T-cell (primary cell): ENCODE results near the gene BANF2. TPM values are rescaled to one million over a fixed set of nuclear protein-coding genes. Genes with fewer than 3 reads are reported as not detected.

Experiments used
- ATAC-seq, 4 experiments: fragments of 200-7000 bp in 3 of 4; fragments of 150-1000 bp in 1 of 4; cut with Tn5 transposase; replicated peaks in 1 of 4; 1 replicate in 3 of 4; 2 replicates in 1 of 4; pipeline ENCODE4 v1.10.0; 2021; ENCODE audit warnings: moderate library complexity in 3 of 4, mild to moderate bottlenecking in 2 of 4, moderate number of reproducible peaks in 1 of 4
- CTCF ChIA-PET, 2 donors: fragments of 300-600 bp; sonication (Branson Sonifier 250); formaldehyde crosslinking; loops; one replicate each; lab custom pipeline; 2022; ENCODE audit warnings: antibody characterized with exemption in 2 of 2; lab: Charles Lee
- POLR2A ChIA-PET, 2 donors: fragments of 300-600 bp; sonication (Branson Sonifier 250); formaldehyde crosslinking; loops; one replicate each; lab custom pipeline; 2022; ENCODE audit warnings: antibody characterized with exemption in 2 of 2; lab: Charles Lee
- DNase-seq, 35 experiments: peaks; one replicate each; pipeline versions ENCODE4 v3.0.0 to v3.0.0-alpha.2; 2013 to 2023
- H3K27ac ChIP-seq: one replicate; pipeline ENCODE4 v1.5.1; 2013; ENCODE audit warnings: low read length
- H3K27me3 ChIP-seq, 2 experiments: replicated peaks in 1 of 2; 1 replicate in 1 of 2; 2 replicates in 1 of 2; pipeline versions ENCODE4 v1.6.1 to v1.7.0; 2013; ENCODE audit warnings: low read length in 1 of 2, mixed read lengths in 1 of 2; ENCODE audit not compliant: control insufficient read depth in 2 of 2, insufficient read depth in 2 of 2; ENCODE audit errors: extremely low read depth in 1 of 2
- H3K36me3 ChIP-seq, 2 donors: 1 replicate in 1 of 2; 2 replicates in 1 of 2; pipeline versions ENCODE4 v1.6.1 to v1.7.0; 2013; ENCODE audit warnings: low read length in 1 of 2; ENCODE audit not compliant: control insufficient read depth in 2 of 2, insufficient read depth in 1 of 2; ENCODE audit errors: extremely low read depth in 1 of 2
- H3K4me1 ChIP-seq, 2 experiments: 1 replicate in 1 of 2; 2 replicates in 1 of 2; pipeline versions ENCODE4 v1.6.1 to v1.7.0; 2013; ENCODE audit warnings: low read length in 2 of 2, mixed read lengths in 1 of 2; ENCODE audit not compliant: insufficient read depth in 2 of 2, control insufficient read depth in 1 of 2; ENCODE audit errors: extremely low read depth in 1 of 2
- H3K4me3 ChIP-seq, 2 donors: 1 replicate in 1 of 2; 2 replicates in 1 of 2; pipeline versions ENCODE4 v1.5.1 to v1.7.0; 2013; ENCODE audit warnings: mild to moderate bottlenecking in 2 of 2, low read length in 1 of 2, moderate library complexity in 1 of 2; ENCODE audit not compliant: control insufficient read depth in 1 of 2; ENCODE audit errors: extremely low read depth in 1 of 2
- H3K9me3 ChIP-seq: 2 replicates; pipeline ENCODE4 v1.7.0; 2013
- H3K27ac Mint-ChIP-seq, 2 donors: one replicate each; pipeline ENCODE4 v1.8.0; 2020 to 2021; ENCODE audit warnings: mild to moderate bottlenecking in 2 of 2, mixed read lengths in 2 of 2
- H3K27me3 Mint-ChIP-seq, 2 donors: one replicate each; pipeline ENCODE4 v1.8.0; 2021 to 2022; ENCODE audit warnings: mixed read lengths in 2 of 2
- H3K36me3 Mint-ChIP-seq: one replicate; pipeline ENCODE4 v1.8.0; 2021; ENCODE audit warnings: mixed read lengths
- H3K4me1 Mint-ChIP-seq, 3 donors: one replicate each; pipeline ENCODE4 v1.8.0; 2020 to 2022; ENCODE audit warnings: mixed read lengths in 3 of 3, mild to moderate bottlenecking in 1 of 3
- H3K4me3 Mint-ChIP-seq, 3 donors: one replicate each; pipeline ENCODE4 v1.8.0; 2020 to 2022; ENCODE audit warnings: mild to moderate bottlenecking in 3 of 3, mixed read lengths in 3 of 3, moderate library complexity in 3 of 3
- H3K9me3 Mint-ChIP-seq, 3 donors: one replicate each; pipeline ENCODE4 v1.8.0; 2020 to 2022; ENCODE audit warnings: mixed read lengths in 3 of 3
- WGBS: methylation state at CpG from one replicate; pipeline ENCODE4 v1.1.5; 2013; ENCODE audit warnings: missing lambda C conversion rate; ENCODE audit not compliant: insufficient coverage; 5-methylcytosine and 5-hydroxymethylcytosine counted together
- total RNA-seq, 35 experiments: library from RNA in 6 of 35; stranded (reverse) in 6 of 35; fragments of 120-200 nt in 1 of 35; gene quantifications; one replicate each; pipeline versions ENCODE4 v1.2.1 to v1.2.4 and lab custom pipeline; 2013 to 2026

BANF2 gene
- total RNA-seq, 5 donors from 2014 or later (not counting 1 experiment from before 2014, with no cell fraction given), result not detected

GRCh38 chr20:17762873-17763557 lies 63.2 kb downstream of the BANF2 start:
- no peak for DNase-seq
- no peak overlapping the region for H3K27ac ChIP-seq
- no peak for ATAC-seq
- no peaks in the 10 kb centered on the region for H3K4me1 ChIP-seq
- Mint-ChIP-seq H3K4me1 (no peaks in the 10 kb centered on the region), H3K36me3 (no peaks in the 10 kb centered on the region), H3K27me3 (peaks cover 2 to 5% of the 10 kb centered on the region in 2 donors), H3K27ac (no peak overlapping the region), H3K9me3 (peaks cover 4 to 9% (median 8%) of the 10 kb centered on the region in 3 donors), H3K4me3 (no peak overlapping the region)
- ChIA-PET CTCF (no interaction called here), POLR2A (no interaction called here)
- H3K4me3 ChIP-seq, result no peak overlapping the region
- WGBS, result no CpG with 5 or more reads among the region's 6 CpGs
- no peaks in the 10 kb centered on the region for H3K36me3 ChIP-seq
- H3K9me3 ChIP-seq, result no peaks in the 10 kb centered on the region
- H3K27me3 ChIP-seq, result peaks cover 0 to 23% of the 10 kb centered on the region in 2 experiments

GRCh38 chr20:17765017-17765416 lies 65.3 kb downstream of the BANF2 start:
- Mint-ChIP-seq H3K27me3 (peaks cover 5% of the 10 kb centered on the region in 2 donors), H3K9me3 (no peaks in the 10 kb centered on the region), H3K27ac (no peak overlapping the region), H3K4me1 (no peaks in the 10 kb centered on the region), H3K36me3 (no peaks in the 10 kb centered on the region), H3K4me3 (no peak overlapping the region)
- DNase-seq (no peak), ATAC-seq (no peak)
- no peaks in the 10 kb centered on the region for H3K9me3 ChIP-seq
- peaks cover 0 to 21% of the 10 kb centered on the region in 2 experiments for H3K27me3 ChIP-seq
- ChIA-PET POLR2A (no interaction called here), CTCF (interaction anchor here in 1 of 2 donors (0.5 to 0.6 kb wide), 2 partner anchors 17 to 575 kb away, joined by 3 to 4 read pairs; no protein-coding TSS in a partner anchor)
- H3K4me3 ChIP-seq, result no peak overlapping the region
- no peaks in the 10 kb centered on the region for H3K36me3 ChIP-seq
- WGBS, result 92% methylated on average over 4 of the region's 4 CpGs
- H3K4me1 ChIP-seq, result no peaks in the 10 kb centered on the region
- no peak overlapping the region for H3K27ac ChIP-seq

GRCh38 chr20:17765584-17765983 lies 65.8 kb downstream of the BANF2 start:
- Mint-ChIP-seq H3K4me1 (no peaks in the 10 kb centered on the region), H3K36me3 (no peaks in the 10 kb centered on the region), H3K4me3 (no peak overlapping the region), H3K9me3 (no peaks in the 10 kb centered on the region), H3K27me3 (peaks cover 5% of the 10 kb centered on the region in 2 donors), H3K27ac (no peak overlapping the region)
- no peak overlapping the region for H3K27ac ChIP-seq
- no peaks in the 10 kb centered on the region for H3K36me3 ChIP-seq
- H3K9me3 ChIP-seq, result no peaks in the 10 kb centered on the region
- DNase-seq (no peak), ATAC-seq (no peak)
- H3K4me1 ChIP-seq, result no peaks in the 10 kb centered on the region
- POLR2A ChIA-PET, result no interaction called here
- no peak overlapping the region for H3K4me3 ChIP-seq
- peaks cover 0 to 21% of the 10 kb centered on the region in 2 experiments for H3K27me3 ChIP-seq
- WGBS, result 57% methylated on average over 3 of the region's 7 CpGs
- CTCF ChIA-PET, result interaction anchor here in 1 of 2 donors (0.5 kb wide), 1 partner anchor 17 kb away, joined by 3 read pairs; no protein-coding TSS in a partner anchor

- H3K4me1 ChIP-seq, result no peaks in the 10 kb centered on the region
- DNase-seq (no peak), ATAC-seq (no peak)
- no peak overlapping the region for H3K4me3 Mint-ChIP-seq
- H3K4me1 Mint-ChIP-seq, result no peaks in the 10 kb centered on the region
- WGBS, result no CpG with 5 or more reads among the region's 3 CpGs
- H3K9me3 ChIP-seq, result no peaks in the 10 kb centered on the region
- H3K9me3 Mint-ChIP-seq, result no peaks in the 10 kb centered on the region
- ChIA-PET POLR2A (no interaction called here), CTCF (no interaction called here)
- peaks cover 0 to 21% of the 10 kb centered on the region in 2 experiments for H3K27me3 ChIP-seq
- no peak overlapping the region for H3K27ac ChIP-seq
- H3K36me3 ChIP-seq, result no peaks in the 10 kb centered on the region
- peaks cover 5 to 6% of the 10 kb centered on the region in 2 donors for H3K27me3 Mint-ChIP-seq
- H3K27ac Mint-ChIP-seq, result no peak overlapping the region
- no peaks in the 10 kb centered on the region for H3K36me3 Mint-ChIP-seq
- H3K4me3 ChIP-seq, result no peak overlapping the region
These were observed 66.5 kb downstream of the BANF2 start for GRCh38 chr20:17766226-17766625.

GRCh38 chr20:17767624-17768023 lies 67.9 kb downstream of the BANF2 start:
- Histone ChIP-seq H3K27ac (no peak overlapping the region), H3K4me3 (no peak overlapping the region), H3K27me3 (peaks cover 0 to 17% of the 10 kb centered on the region in 2 experiments), H3K9me3 (no peaks in the 10 kb centered on the region), H3K36me3 (no peaks in the 10 kb centered on the region), H3K4me1 (no peaks in the 10 kb centered on the region)
- Mint-ChIP-seq H3K27ac (no peak overlapping the region), H3K4me3 (no peak overlapping the region), H3K9me3 (no peaks in the 10 kb centered on the region), H3K36me3 (no peaks in the 10 kb centered on the region), H3K4me1 (no peaks in the 10 kb centered on the region), H3K27me3 (peaks cover 5 to 8% of the 10 kb centered on the region in 2 donors)
- ATAC-seq (no peak), DNase-seq (no peak)
- WGBS, result 33% methylated on average over 1 of the region's 2 CpGs
- ChIA-PET CTCF (no interaction called here), POLR2A (no interaction called here)

- Histone ChIP-seq H3K27ac (no peak overlapping the region), H3K4me3 (no peak overlapping the region), H3K27me3 (peaks cover 0 to 17% of the 10 kb centered on the region in 2 experiments), H3K4me1 (no peaks in the 10 kb centered on the region), H3K9me3 (no peaks in the 10 kb centered on the region), H3K36me3 (no peaks in the 10 kb centered on the region)
- Mint-ChIP-seq H3K27me3 (peaks cover 5 to 8% of the 10 kb centered on the region in 2 donors), H3K4me3 (no peak overlapping the region), H3K4me1 (no peaks in the 10 kb centered on the region), H3K27ac (no peak overlapping the region), H3K9me3 (no peaks in the 10 kb centered on the region), H3K36me3 (no peaks in the 10 kb centered on the region)
- WGBS, result no CpG with 5 or more reads among the region's 2 CpGs
- DNase-seq (no peak), ATAC-seq (no peak)
- POLR2A ChIA-PET, result no interaction called here
- CTCF ChIA-PET, result no interaction called here
These were observed 68.5 kb downstream of the BANF2 start for GRCh38 chr20:17768271-17768670.
